GM19238 (cell line): ENCODE results near the gene EWSR1.
"Not testable (repeated sequence)": the region's sequence is repeated elsewhere in the genome, so short reads cannot be mapped to it uniquely, and the experiment has no call there.

Experiments
- DNase-seq: peaks from one replicate; pipeline ENCODE4 v3.0.0; 2011; ENCODE audit warnings: low spot score; ENCODE audit not compliant: insufficient read length

Gene EWSR1

DNA sequence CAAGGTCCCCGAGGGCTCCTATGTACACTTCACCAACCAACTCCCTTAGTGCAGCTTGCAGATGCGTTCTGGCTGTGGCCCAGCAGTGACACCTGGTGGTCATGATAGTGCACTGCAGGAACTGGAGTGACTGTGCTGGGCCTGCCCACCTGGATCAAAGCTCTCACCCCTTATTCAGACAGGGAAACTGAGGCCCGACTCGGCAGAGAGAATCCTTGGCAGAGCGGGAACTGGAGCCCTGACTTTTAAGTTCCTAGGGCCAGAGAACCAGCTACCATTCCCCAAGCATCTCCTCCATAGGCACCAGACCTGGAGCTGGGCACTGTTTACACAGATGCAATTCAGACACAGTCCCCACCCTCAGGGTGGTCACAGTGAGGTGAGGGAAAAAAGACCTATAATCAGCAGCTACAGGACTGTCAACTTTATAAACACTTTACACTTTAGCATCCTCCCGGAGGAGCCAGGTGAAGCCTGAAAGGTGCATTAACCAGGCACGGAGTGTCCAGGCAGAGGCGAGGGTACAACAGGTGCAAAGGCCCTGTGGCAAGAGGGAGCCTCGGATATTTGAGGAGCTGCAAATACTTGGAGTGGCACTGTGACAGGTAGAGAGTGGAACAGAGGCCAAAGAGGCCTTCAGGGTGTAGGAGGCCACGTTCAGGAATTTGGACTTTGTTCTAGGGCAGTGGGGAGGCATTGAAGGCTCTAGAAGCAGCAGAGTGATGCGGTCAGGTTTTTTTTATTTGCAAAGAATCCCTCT is 22.3 kb upstream of the EWSR1 start:
- DNase-seq: peak; percentile 69

DNA sequence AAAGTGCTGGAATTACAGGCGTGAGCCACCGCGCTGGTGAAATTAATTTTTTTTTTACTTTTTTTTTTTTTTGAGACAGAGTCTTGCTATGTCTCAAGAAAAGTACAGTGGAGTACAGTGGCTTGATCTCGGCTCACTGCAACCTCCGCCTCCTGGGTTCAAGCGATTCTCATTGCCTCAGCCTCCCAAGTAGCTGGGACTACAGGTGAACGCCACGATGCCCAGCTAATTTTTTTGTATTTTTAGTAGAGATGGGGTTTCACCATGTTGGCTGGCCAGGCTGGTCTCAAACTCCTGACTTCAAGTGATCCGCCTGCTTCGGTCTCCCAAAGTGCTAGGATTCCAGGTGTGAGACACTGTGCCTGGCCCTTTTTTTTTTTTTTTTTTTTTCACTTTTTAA is 20.2 kb upstream of the EWSR1 start:
- not testable (repeated sequence) for DNase-seq

- no peak for DNase-seq
These were observed 16.8 kb upstream of the EWSR1 start for GRCh38 chr22:29251265-29251664.

DNA sequence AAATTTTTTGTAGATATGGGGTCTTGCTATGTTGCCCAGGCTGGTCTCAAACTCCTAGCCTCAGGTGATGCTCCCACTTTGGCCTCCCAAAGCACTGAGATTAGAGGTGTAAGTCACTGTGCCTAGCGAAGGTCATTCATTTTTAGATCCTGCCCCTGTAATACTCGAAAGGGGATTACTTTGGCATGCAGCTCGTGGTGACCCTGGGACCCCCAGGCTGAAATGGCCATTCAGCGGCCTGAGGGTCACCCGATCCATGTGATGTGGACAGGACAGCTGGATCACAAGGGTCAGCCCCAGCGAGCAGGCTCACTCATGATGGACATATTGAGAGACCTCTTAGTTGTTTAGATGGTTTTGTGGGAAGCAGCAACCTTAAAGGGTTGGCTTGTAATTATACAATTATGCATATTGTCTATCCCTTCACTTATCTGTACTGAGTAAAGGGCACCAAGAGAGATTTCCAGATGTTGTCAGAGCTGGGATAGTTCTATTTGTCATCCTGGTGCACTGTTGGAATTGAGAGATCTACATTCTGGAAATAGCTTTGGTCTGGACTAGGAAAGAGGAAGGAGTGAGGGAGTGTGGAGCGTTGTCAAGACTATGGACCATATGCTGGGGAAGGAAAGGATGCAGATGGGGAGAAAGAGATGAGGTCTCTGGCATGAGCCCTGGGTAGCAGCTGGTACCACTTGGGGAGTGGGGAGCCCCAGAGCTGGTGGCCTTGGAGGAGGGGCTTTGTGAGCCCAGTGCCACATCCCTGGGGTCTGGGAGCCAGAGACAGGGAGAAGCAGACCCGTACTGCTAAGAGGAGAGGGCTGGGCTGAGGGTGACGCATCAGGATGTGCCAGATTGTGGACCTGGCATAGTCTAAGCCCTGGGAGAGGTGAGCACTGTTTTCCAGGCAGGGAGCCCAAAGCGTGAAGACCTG is 15.8 kb upstream of the EWSR1 start:
- no peak for DNase-seq

GRCh38 chr22:29253561-29254285 is 14.3 kb upstream of the EWSR1 start:
- DNase-seq: no peak

GRCh38 chr22:29254286-29254660 is 13.8 kb upstream of the EWSR1 start:
- DNase-seq: no peak

DNA sequence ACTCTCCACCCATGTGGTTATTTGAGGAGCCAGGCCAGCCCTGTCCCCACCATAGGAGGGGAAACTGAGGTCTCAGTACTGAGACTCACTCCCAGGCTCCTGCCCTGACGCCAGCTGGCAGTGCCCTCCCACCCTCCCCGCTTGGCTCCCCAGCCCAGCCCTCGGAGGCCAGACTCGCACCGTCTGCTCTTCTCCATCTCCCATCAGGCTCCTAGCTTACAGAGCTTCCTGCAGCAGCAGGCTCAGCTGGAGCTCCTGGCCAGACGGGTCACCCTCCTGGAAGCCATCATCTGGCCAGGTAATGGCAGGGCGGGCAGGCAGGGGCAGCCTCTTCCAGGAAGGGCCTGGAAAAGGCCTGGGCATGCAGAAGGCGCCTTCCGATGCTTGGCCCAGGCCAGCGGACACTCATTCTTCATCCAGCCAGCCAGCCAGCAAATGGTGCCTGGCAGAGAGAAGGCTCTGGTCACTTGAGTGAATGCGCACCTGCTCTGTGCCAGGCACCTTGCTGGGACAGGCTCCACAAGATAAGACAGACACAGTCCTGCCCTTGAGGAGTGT is 12.9 kb upstream of the EWSR1 start:
- no peak for DNase-seq

DNA sequence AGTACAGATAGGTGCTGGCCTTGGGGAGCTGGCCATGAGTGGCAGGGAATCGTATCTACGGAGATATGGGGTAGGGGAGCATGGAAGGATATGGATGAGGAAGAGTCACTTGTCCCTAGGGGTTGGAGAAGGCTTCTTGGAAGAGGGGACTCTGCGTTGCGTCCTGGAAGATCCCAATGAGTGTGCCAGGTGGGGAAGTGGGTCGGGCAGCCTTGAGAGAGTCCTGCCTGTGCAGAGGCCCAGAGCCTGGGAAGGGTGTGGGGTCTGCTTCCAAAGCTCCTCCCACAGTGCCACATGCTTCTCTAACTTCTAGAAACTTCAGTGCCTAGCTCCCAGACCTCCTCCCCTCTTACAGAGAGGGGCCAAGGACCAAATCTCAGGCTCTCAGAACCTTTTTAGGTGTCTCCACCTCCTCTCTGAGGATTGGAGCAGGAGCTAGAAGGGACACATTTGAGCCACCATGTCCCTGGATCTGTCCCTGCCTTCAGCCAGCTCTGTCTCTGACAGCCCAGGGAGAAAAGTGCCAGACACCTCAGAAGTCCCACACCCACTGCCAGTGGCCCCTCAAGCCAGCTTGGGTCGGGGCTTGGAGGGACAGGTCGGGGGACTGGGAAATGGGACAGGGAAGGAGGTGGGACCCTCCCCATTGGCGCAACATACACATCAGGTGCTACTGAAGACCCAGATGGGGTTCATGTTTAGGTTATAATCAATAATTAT is 11.3 kb upstream of the EWSR1 start:
- DNase-seq: no peak

DNA sequence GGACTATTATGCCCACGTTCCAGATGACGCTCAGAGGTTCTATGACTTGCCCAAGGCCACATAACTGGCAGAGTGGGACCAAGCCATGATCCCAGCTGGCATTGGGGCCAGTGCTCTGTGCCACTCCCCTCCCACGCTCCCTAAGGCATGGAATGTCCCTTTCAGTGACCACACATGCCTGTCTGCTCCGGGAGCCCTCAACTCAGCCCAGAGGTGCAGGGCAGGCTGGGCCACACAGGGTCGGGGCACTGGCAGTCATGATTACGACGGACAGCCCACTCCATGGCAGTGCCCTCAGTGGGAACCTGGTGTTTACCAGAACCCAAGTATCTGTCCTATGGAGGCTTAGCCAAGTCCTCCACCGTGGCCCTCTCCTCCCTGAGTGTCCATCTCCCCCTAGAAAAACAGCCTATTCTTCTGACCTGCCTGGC is 10.3 kb upstream of the EWSR1 start:
- no peak for DNase-seq

DNA sequence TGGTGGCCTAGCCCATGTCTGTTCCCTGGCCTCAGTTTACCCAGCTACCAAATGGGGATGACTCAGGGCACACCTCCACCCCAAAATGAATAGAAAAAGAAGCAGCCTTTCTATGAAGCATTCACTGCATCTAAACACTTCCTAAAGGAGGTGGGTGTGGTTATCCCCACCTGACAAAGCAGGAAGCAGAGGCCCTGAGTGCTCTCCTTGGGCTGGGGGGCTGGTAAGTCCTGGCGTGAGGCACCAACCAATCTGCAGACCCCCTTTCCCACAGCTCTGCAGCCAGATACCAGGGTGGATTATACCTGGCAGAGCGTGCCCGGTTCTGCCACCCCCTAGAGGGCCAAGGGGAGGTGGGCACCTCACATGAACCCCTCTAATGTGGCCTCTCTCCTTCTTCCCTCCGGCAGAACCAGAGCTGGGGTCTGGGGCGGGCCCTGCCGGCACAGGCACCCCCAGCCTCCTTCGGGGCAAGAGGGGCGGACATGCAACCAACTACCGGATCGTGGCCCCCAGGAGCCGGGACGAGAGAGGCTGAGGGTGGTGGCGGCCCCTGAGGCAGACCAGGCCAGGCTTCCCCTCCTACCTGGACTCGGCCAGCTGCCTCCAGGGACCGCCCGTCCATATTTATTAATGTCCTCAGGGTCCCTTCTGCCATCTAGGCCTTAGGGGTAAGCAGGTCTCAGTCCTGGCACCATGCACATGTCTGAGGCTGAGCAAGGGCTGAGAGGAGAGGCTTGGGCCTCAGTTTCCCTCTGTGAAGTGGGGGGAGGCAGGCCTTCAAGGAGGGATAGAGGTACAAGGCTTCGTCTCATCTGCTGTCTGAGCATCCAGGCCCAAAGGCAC is 9.4 kb upstream of the EWSR1 start:
- DNase-seq: no peak

DNA sequence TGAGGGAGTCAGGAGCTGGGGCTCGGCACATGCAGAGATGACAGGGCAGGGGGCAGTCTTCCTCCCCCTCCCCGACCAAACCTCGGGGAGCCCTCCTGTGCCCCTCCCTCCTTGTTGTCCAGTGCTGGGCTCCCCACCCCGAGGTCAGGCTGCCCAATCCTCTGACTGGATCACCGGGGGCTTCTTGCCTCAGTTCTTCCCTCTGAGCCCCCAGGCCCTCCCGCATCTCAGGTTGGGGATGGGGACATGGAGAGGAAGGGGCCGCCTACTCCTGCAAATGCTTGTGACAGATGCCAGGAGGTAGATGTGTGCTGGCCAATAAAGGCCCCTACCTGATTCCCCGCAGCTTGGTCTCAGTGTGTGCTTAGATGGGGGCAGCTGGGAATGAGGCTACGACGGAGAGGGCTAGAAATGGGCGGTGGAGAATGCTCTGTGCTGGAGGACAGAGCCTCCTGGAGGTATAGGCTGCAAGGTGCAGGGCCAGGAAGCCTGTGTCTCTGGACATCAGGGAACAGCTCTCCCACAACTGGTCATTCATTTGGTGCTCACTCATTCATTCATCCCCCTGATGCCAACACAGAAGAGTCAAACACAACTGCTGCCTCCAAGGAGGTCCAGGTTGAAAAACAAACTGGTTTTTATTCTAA is 8.7 kb upstream of the EWSR1 start:
- DNase-seq: no peak

GRCh38 chr22:29260031-29260560 is 8.0 kb upstream of the EWSR1 start:
- DNase-seq: no peak

GRCh38 chr22:29260601-29261315 is 7.3 kb upstream of the EWSR1 start:
- no peak for DNase-seq

- DNase-seq: no peak
These were observed 4.2 kb upstream of the EWSR1 start for GRCh38 chr22:29263791-29264276.

DNA sequence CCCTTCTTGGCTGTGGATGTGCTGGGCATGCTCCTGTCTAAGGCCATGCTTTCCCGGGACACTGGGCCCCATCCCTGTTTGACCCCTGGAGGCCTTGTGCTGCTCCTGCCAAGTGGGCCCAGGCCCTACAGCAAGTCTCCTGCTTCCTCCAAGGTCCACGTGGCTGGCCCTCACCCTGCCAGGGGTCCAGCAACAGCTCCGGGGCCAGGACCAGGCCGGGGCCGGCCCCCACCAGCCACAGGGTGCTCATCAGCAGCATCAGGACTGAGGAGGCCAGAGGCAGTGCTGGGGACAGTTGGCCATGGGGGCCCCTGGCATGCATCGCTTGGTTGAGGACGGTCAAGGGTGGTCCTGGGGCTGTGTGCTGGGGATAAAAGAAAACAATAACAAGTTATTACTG is 2.8 kb upstream of the EWSR1 start:
- no peak for DNase-seq

DNA sequence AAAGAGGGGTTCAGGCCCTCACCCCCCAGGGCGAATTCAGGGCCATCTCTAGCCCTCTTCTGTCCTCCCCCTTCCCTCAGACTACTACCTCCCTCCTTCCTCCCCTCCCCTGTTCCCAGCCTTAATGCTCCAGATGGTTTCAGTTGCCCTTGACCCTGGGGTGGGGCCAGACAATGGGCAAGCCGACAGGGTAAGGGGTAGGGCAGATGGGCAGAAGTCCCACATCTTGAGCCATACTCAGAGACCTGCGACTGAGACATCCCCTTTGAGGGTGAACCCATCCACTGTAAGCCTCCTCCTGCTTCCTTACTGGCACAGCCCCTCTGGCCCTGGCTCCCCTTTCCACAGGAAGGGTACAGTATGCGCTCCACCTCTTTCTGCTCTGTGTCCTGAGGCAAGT is 2.1 kb upstream of the EWSR1 start:
- DNase-seq: no peak

DNA sequence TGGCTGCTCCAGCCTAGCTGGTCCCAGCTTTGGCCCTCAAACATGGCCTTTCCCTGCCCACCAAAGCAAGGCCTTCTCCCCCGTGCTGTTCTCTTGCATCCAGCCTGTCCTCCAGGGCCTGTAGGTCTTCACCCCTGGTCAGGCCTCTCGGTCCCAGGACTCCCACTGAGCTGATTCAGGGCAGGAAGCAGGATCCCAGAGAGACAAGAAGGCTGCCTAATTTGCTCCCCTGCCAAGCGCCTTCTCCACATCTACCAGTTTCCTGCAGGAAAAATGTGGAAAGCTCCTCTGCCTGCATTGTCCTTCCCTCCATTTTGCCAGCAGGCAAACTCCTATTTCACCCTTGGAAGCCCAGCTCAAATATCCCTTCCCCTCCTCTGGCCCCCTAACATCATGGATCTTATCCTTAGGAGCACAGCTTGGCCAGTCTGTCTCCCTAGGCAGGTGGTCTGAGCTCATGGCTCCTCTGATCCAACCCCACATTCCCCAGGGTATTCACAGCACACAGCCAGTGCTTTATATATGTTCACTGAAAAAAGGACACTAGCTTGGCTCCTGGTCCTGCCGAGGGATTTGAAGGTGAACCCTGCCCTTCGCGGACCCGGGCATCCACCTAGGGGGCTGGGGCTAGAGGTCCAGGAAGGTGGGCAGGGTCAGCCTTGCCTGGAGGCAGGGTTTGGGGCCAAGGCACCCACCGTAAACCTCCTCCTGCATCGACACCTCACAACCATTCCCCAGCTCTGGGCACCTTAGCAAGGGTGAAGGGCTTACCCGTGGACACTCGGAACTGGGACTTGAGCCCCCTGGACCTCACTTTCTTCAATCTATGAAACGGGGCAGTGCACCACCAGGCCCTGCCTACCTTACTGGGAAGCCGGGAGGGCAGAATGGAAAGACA is 1.3 kb upstream of the EWSR1 start:
- DNase-seq: no peak
